Activated CD8-positive, alpha-beta memory T cell treated with anti-CD3 and anti-CD28 coated beads, Interleukin-2, amount 50 U/mL, for 24 hours (primary cell): ENCODE measurements around the gene AUH.

Experiments used
- DNase-seq: peaks from one replicate; pipeline ENCODE4 v3.0.0-alpha.2; 2020; ENCODE audit errors: extremely low read depth

AUH gene

GRCh38 chr9:91295357-91295756, 66.4 kb downstream of the AUH start:
- no peak for DNase-seq

GRCh38 chr9:91291866-91292265, 69.9 kb downstream of the AUH start:
- no peak for DNase-seq

GRCh38 chr9:91289244-91289643, 72.5 kb downstream of the AUH start:
- DNase-seq, result no peak

GRCh38 chr9:91285729-91286353, 75.9 kb downstream of the AUH start:
- DNase-seq, result no peak

- DNase-seq, result no peak
Observed at GRCh38 chr9:91282292-91282691, 79.4 kb downstream of the AUH start.

- no peak for DNase-seq
Observed at GRCh38 chr9:91279296-91280204, 82.2 kb downstream of the AUH start.

- no peak for DNase-seq
Observed at GRCh38 chr9:91276513-91276912, 85.2 kb downstream of the AUH start.

GRCh38 chr9:91275655-91276054, 86.1 kb downstream of the AUH start:
- DNase-seq, result no peak

- no peak for DNase-seq
Observed at GRCh38 chr9:91274949-91275492, 86.7 kb downstream of the AUH start.

- no peak for DNase-seq
Observed at GRCh38 chr9:91273853-91274552, 87.7 kb downstream of the AUH start.

- DNase-seq, result no peak
Observed at GRCh38 chr9:91271156-91271555, 90.6 kb downstream of the AUH start.

GRCh38 chr9:91269907-91270491, 91.7 kb downstream of the AUH start:
- no peak for DNase-seq

- no peak for DNase-seq
Observed at GRCh38 chr9:91266448-91266847, 95.3 kb downstream of the AUH start.

GRCh38 chr9:91265514-91265913, 96.2 kb downstream of the AUH start:
- DNase-seq, result no peak

GRCh38 chr9:91261417-91261816, 100.3 kb downstream of the AUH start:
- no peak for DNase-seq

- DNase-seq, result no peak
Observed at GRCh38 chr9:91259162-91259561, 102.6 kb downstream of the AUH start.

- no peak for DNase-seq
Observed at GRCh38 chr9:91258451-91258850, 103.3 kb downstream of the AUH start.

- DNase-seq, result no peak
Observed at GRCh38 chr9:91256235-91256634, 105.5 kb downstream of the AUH start.

- DNase-seq, result no peak
Observed at GRCh38 chr9:91255327-91255726, 106.4 kb downstream of the AUH start.

- no peak for DNase-seq
Observed at GRCh38 chr9:91253488-91253887, 108.2 kb downstream of the AUH start.

- no peak for DNase-seq
Observed at GRCh38 chr9:91248707-91249106, 113.0 kb downstream of the AUH start.

GRCh38 chr9:91247278-91247677, 114.4 kb downstream of the AUH start:
- DNase-seq, result no peak
